ENCODE results near the gene SEPHS2. TPM values are rescaled to one million over a fixed set of nuclear protein-coding genes. Genes with fewer than 3 reads are reported as not detected.

The SEPHS2 gene
- total RNA-seq, 2 donors from 2014 or later = 18.2 to 18.6 TPM

- Histone ChIP-seq H3K36me3 (peaks cover 15% of the 10 kb centered on the region), H3K4me3 (no peak overlapping the region), H3K9me3 (no peaks in the 10 kb centered on the region), H3K27ac (no peak overlapping the region), H3K27me3 (no peaks in the 10 kb centered on the region), H3K4me1 (peaks cover 0 to 18% of the 10 kb centered on the region in 2 donors)
- no peak for TF ChIP-seq CTCF (IDR thresholded peaks at IDR 0.05)
- DNase-seq (ENCODE audit: low spot score) = no peak
These were observed 2.0 kb downstream of the SEPHS2 start for GRCh38 chr16:30443631-30444030.

- DNase-seq (ENCODE audit: low spot score) = no peak
- no peak for TF ChIP-seq CTCF (IDR thresholded peaks at IDR 0.05)
- H3K4me3 ChIP-seq = no peak overlapping the region
- H3K36me3 ChIP-seq = peaks cover 15% of the 10 kb centered on the region
- H3K9me3 ChIP-seq = no peaks in the 10 kb centered on the region
- no peaks in the 10 kb centered on the region for H3K27me3 ChIP-seq
- H3K4me1 ChIP-seq = peaks cover 0 to 9% of the 10 kb centered on the region in 2 donors
- no peak overlapping the region for H3K27ac ChIP-seq
These were observed 5.8 kb downstream of the SEPHS2 start for GRCh38 chr16:30439720-30440348.

- Histone ChIP-seq H3K36me3 (peaks cover 8% of the 10 kb centered on the region), H3K4me3 (no peak overlapping the region), H3K27me3 (no peaks in the 10 kb centered on the region), H3K27ac (no peak overlapping the region), H3K4me1 (no peaks in the 10 kb centered on the region), H3K9me3 (no peaks in the 10 kb centered on the region)
- TF ChIP-seq CTCF (IDR thresholded peaks at IDR 0.05) = no peak
- DNase-seq (ENCODE audit: low spot score) = no peak
These were observed 6.8 kb downstream of the SEPHS2 start for GRCh38 chr16:30438835-30439234.

GRCh38 chr16:30437511-30438046 is 8.1 kb downstream of the SEPHS2 start:
- TF ChIP-seq CTCF (IDR thresholded peaks at IDR 0.05) = no peak

GRCh38 chr16:30434852-30435251 is 10.8 kb downstream of the SEPHS2 start:
- DNase-seq (ENCODE audit: low spot score) = no peak
- no peak for TF ChIP-seq CTCF (IDR thresholded peaks at IDR 0.05)
- H3K27ac ChIP-seq = no peak overlapping the region

More at GRCh38 chr16:30437511-30438046, 8.1 kb downstream of the SEPHS2 start:
- Histone ChIP-seq H3K9me3 (no peaks in the 10 kb centered on the region), H3K27me3 (no peaks in the 10 kb centered on the region), H3K4me1 (no peaks in the 10 kb centered on the region), H3K4me3 (no peak overlapping the region), H3K36me3 (no peaks in the 10 kb centered on the region), H3K27ac (no peak overlapping the region)
- no peak for DNase-seq (ENCODE audit: low spot score)

More at GRCh38 chr16:30434852-30435251, 10.8 kb downstream of the SEPHS2 start:
- Histone ChIP-seq H3K4me1 (peaks cover 0 to 6% of the 10 kb centered on the region in 2 donors), H3K9me3 (no peaks in the 10 kb centered on the region), H3K4me3 (no peak overlapping the region), H3K36me3 (no peaks in the 10 kb centered on the region), H3K27me3 (no peaks in the 10 kb centered on the region)
